ENCODE results near the gene PTPA.

PTPA gene

GRCh38 chr9:129070696-129071525 is 40.3 kb upstream of the PTPA start:
- no peak overlapping the region for H3K4me3 ChIP-seq (ENCODE audit: low read depth, low read length)
- TF ChIP-seq MYC (IDR thresholded peaks at IDR 0.05; ENCODE audit: low read depth, low read length): no peak
- TF ChIP-seq MAX (IDR thresholded peaks at IDR 0.05; ENCODE audit: low read depth, low read length): no peak
- no peak for TF ChIP-seq POLR2A (IDR thresholded peaks at IDR 0.05; ENCODE audit: extremely low read depth, insufficient read length)
- no peak for DNase-seq (ENCODE audit: low read depth)

- no peak overlapping the region for H3K4me3 ChIP-seq (ENCODE audit: low read depth, low read length)
- DNase-seq (ENCODE audit: low read depth): no peak
- TF ChIP-seq POLR2A (IDR thresholded peaks at IDR 0.05; ENCODE audit: extremely low read depth, insufficient read length) (no peak), MAX (IDR thresholded peaks at IDR 0.05; ENCODE audit: low read depth, low read length) (no peak), MYC (IDR thresholded peaks at IDR 0.05; ENCODE audit: low read depth, low read length) (no peak)
- TF ChIP-seq, protein P1, sequence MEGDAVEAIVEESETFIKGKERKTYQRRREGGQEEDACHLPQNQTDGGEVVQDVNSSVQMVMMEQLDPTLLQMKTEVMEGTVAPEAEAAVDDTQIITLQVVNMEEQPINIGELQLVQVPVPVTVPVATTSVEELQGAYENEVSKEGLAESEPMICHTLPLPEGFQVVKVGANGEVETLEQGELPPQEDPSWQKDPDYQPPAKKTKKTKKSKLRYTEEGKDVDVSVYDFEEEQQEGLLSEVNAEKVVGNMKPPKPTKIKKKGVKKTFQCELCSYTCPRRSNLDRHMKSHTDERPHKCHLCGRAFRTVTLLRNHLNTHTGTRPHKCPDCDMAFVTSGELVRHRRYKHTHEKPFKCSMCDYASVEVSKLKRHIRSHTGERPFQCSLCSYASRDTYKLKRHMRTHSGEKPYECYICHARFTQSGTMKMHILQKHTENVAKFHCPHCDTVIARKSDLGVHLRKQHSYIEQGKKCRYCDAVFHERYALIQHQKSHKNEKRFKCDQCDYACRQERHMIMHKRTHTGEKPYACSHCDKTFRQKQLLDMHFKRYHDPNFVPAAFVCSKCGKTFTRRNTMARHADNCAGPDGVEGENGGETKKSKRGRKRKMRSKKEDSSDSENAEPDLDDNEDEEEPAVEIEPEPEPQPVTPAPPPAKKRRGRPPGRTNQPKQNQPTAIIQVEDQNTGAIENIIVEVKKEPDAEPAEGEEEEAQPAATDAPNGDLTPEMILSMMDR (IDR thresholded peaks at IDR 0.05; ENCODE audit: low read depth, low read length): no peak
These were observed 39.6 kb upstream of the PTPA start for GRCh38 chr9:129071526-129072126.

- TF ChIP-seq, protein P1 (IDR thresholded peaks at IDR 0.05; ENCODE audit: low read depth, low read length): no peak
- TF ChIP-seq POLR2A (IDR thresholded peaks at IDR 0.05; ENCODE audit: extremely low read depth, insufficient read length): no peak
- no peak for TF ChIP-seq MYC (IDR thresholded peaks at IDR 0.05; ENCODE audit: low read depth, low read length)
- no peak for TF ChIP-seq MAX (IDR thresholded peaks at IDR 0.05; ENCODE audit: low read depth, low read length)
- DNase-seq (ENCODE audit: low read depth): no peak
- no peak overlapping the region for H3K4me3 ChIP-seq (ENCODE audit: low read depth, low read length)
These were observed 39.0 kb upstream of the PTPA start for GRCh38 chr9:129072171-129072570.

- DNase-seq (ENCODE audit: low read depth): no peak
- H3K4me3 ChIP-seq (ENCODE audit: low read depth, low read length): no peak overlapping the region
- no peak for TF ChIP-seq MAX (IDR thresholded peaks at IDR 0.05; ENCODE audit: low read depth, low read length)
- TF ChIP-seq POLR2A (IDR thresholded peaks at IDR 0.05; ENCODE audit: extremely low read depth, insufficient read length): no peak
- TF ChIP-seq MYC (IDR thresholded peaks at IDR 0.05; ENCODE audit: low read depth, low read length): no peak
- TF ChIP-seq, protein P1 (IDR thresholded peaks at IDR 0.05; ENCODE audit: low read depth, low read length): no peak
These were observed 37.8 kb upstream of the PTPA start for GRCh38 chr9:129073404-129073803.

DNA sequence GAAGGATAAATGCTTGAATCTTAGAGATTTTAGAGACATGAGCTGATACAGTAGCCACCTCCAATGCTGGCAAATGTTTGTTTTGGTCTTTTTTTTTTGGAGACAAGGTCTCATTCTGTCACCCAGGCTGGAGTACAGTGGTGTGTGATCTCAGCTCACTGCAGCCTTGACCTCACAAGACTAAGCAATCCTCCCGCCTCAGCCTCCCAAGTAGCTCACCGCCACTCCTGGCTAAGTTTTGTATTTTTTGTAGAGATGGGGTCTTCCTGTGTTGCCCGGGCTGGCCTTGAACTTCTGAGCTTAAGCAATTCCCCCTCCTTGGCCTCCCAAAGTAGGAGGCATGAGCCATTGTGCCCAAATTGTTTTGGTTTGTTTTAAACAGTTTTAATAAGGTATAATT is 37.1 kb upstream of the PTPA start:
- H3K4me3 ChIP-seq (ENCODE audit: low read depth, low read length): no peak overlapping the region
- DNase-seq (ENCODE audit: low read depth): no peak
- no peak for TF ChIP-seq MYC (IDR thresholded peaks at IDR 0.05; ENCODE audit: low read depth, low read length)
- TF ChIP-seq MAX (IDR thresholded peaks at IDR 0.05; ENCODE audit: low read depth, low read length): no peak
- TF ChIP-seq, protein P1 (IDR thresholded peaks at IDR 0.05; ENCODE audit: low read depth, low read length): no peak
- TF ChIP-seq POLR2A (IDR thresholded peaks at IDR 0.05; ENCODE audit: extremely low read depth, insufficient read length): no peak
